Endodermal cell (in vitro differentiated cells): ENCODE results near the gene CD44. TPM values are rescaled to one million over a fixed set of nuclear protein-coding genes. Genes with fewer than 3 reads are reported as not detected.

ENCODE experiments used
- DNase-seq: peaks from one replicate; pipeline ENCODE4 v3.0.0-alpha.2; 2017
- H3K27ac ChIP-seq: 2 replicates; pipeline ENCODE4 v1.5.1; 2013; ENCODE audit warnings: mild to moderate bottlenecking, low read depth, low read length, moderate library complexity
- H3K27me3 ChIP-seq: 2 replicates; pipeline ENCODE4 v1.6.1; 2013; ENCODE audit warnings: mild to moderate bottlenecking, low read length, moderate library complexity; ENCODE audit not compliant: insufficient read depth, control insufficient read depth, poor library complexity, severe bottlenecking
- H3K36me3 ChIP-seq: 2 replicates; pipeline ENCODE4 v1.7.0; 2013; ENCODE audit warnings: mild to moderate bottlenecking, low read length, moderate library complexity; ENCODE audit not compliant: control insufficient read depth, insufficient read depth
- H3K4me1 ChIP-seq: one replicate; pipeline ENCODE4 v1.7.0; 2013; ENCODE audit warnings: low read length; ENCODE audit not compliant: control insufficient read depth, insufficient read depth
- H3K4me3 ChIP-seq: 2 replicates; pipeline ENCODE4 v1.5.1; 2013; ENCODE audit warnings: mild to moderate bottlenecking, low read length, moderate library complexity
- H3K9ac ChIP-seq: 2 replicates; pipeline ENCODE4 v1.6.1; 2013; ENCODE audit warnings: mild to moderate bottlenecking, low read length, moderate library complexity; ENCODE audit not compliant: poor library complexity, severe bottlenecking; ENCODE audit errors: extremely low read depth
- H3K9me3 ChIP-seq: 2 replicates; pipeline ENCODE4 v1.6.1; 2013; ENCODE audit warnings: mild to moderate bottlenecking, low read length, moderate library complexity; ENCODE audit not compliant: control insufficient read depth
- H3K27ac Mint-ChIP-seq: 2 replicates; pipeline ENCODE4 v1.8.0; 2020; ENCODE audit warnings: mixed read lengths
- H3K27me3 Mint-ChIP-seq: 2 replicates; pipeline ENCODE4 v1.8.0; 2021; ENCODE audit warnings: mild to moderate bottlenecking, mixed read lengths; ENCODE audit not compliant: insufficient read depth
- H3K36me3 Mint-ChIP-seq: 2 replicates; pipeline ENCODE4 v1.8.0; 2020; ENCODE audit warnings: low read depth, mixed read lengths
- H3K4me1 Mint-ChIP-seq: 2 replicates; pipeline ENCODE4 v1.8.0; 2020; ENCODE audit warnings: mixed read lengths
- H3K4me3 Mint-ChIP-seq: 2 replicates; pipeline ENCODE4 v1.8.0; 2020; ENCODE audit warnings: mild to moderate bottlenecking, moderate library complexity, mixed read lengths
- H3K9me3 Mint-ChIP-seq: 2 replicates; pipeline ENCODE4 v1.8.0; 2020; ENCODE audit warnings: mild to moderate bottlenecking, mixed read lengths
- CTCF ChIP-seq: fragments of 200-600 bp; sonication (generic); conservative IDR thresholded peaks from 2 replicates; pipeline ENCODE4 v1.5.0; 2021; ENCODE audit warnings: antibody characterized with exemption, mild to moderate bottlenecking
- WGBS, 2 experiments: methylation state at CpG; one replicate each; pipeline versions ENCODE4 v1.1.5 to v1.1.7; 2013; ENCODE audit warnings: missing lambda C conversion rate in 2 of 2, mixed read lengths in 1 of 2; ENCODE audit not compliant: insufficient coverage in 1 of 2, insufficient read length in 1 of 2; 5-methylcytosine and 5-hydroxymethylcytosine counted together
- total RNA-seq, 2 donors: library from RNA; stranded (reverse); fragmentation: NEBNext Ultra II Directional in 1 of 2; extraction: Animal tissue kit (Norgen Biotek cat#: 25700) in 1 of 2; gene quantifications; 2 replicates in 1 of 2; 3 replicates in 1 of 2; pipeline ENCODE4 v1.2.1, GENCODE V29; 2021

The CD44 gene
- total RNA-seq, 2 donors from 2014 or later = 1.2 to 4.6 TPM

GRCh38 chr11:35096723-35097122 is 42.2 kb upstream of the CD44 start:
- no peak for TF ChIP-seq CTCF
- Histone ChIP-seq H3K9me3 (no peaks in the 10 kb centered on the region), H3K9ac (no peak overlapping the region), H3K27me3 (no peaks in the 10 kb centered on the region), H3K27ac (no peak overlapping the region), H3K4me3 (no peak overlapping the region), H3K36me3 (no peaks in the 10 kb centered on the region), H3K4me1 (no peaks in the 10 kb centered on the region)
- peaks cover 4% of the 10 kb centered on the region for H3K27me3 Mint-ChIP-seq
- peaks cover 2% of the 10 kb centered on the region for H3K4me1 Mint-ChIP-seq
- H3K9me3 Mint-ChIP-seq = no peaks in the 10 kb centered on the region
- no peak for DNase-seq
- H3K36me3 Mint-ChIP-seq = no peaks in the 10 kb centered on the region
- no peak overlapping the region for H3K27ac Mint-ChIP-seq
- no peak overlapping the region for H3K4me3 Mint-ChIP-seq
- no CpG with 5 or more reads among the region's 2 CpGs for WGBS, 2 experiments

GRCh38 chr11:35097814-35098455 is 41.0 kb upstream of the CD44 start:
- Mint-ChIP-seq H3K4me1 (peaks cover 2% of the 10 kb centered on the region), H3K9me3 (no peaks in the 10 kb centered on the region), H3K27me3 (peaks cover 2% of the 10 kb centered on the region), H3K36me3 (no peaks in the 10 kb centered on the region), H3K27ac (no peak overlapping the region), H3K4me3 (no peak overlapping the region)
- no peaks in the 10 kb centered on the region for H3K4me1 ChIP-seq
- no peak overlapping the region for H3K27ac ChIP-seq
- DNase-seq = no peak
- H3K9me3 ChIP-seq = no peaks in the 10 kb centered on the region
- no peaks in the 10 kb centered on the region for H3K27me3 ChIP-seq
- TF ChIP-seq CTCF = no peak
- H3K36me3 ChIP-seq = no peaks in the 10 kb centered on the region
- no peak overlapping the region for H3K9ac ChIP-seq
- 79 to 82% methylated on average over 5 of the region's 5 CpGs for WGBS, 2 experiments
- no peak overlapping the region for H3K4me3 ChIP-seq

- WGBS, 2 experiments = 90 to 95% methylated on average over 4 to 5 of the region's 5 CpGs
- no peak overlapping the region for H3K9ac ChIP-seq
- no peak for TF ChIP-seq CTCF
- no peaks in the 10 kb centered on the region for H3K27me3 ChIP-seq
- no peak overlapping the region for H3K27ac ChIP-seq
- H3K4me3 Mint-ChIP-seq = no peak overlapping the region
- no peaks in the 10 kb centered on the region for H3K36me3 Mint-ChIP-seq
- no peak overlapping the region for H3K27ac Mint-ChIP-seq
- H3K4me3 ChIP-seq = no peak overlapping the region
- H3K4me1 ChIP-seq = no peaks in the 10 kb centered on the region
- H3K9me3 Mint-ChIP-seq = no peaks in the 10 kb centered on the region
- H3K9me3 ChIP-seq = no peaks in the 10 kb centered on the region
- peaks cover 2% of the 10 kb centered on the region for H3K27me3 Mint-ChIP-seq
- no peaks in the 10 kb centered on the region for H3K36me3 ChIP-seq
- H3K4me1 Mint-ChIP-seq = peaks cover 2% of the 10 kb centered on the region
- DNase-seq = no peak
Measured at GRCh38 chr11:35098855-35099254, 40.1 kb upstream of the CD44 start.
